Endothelial cell of umbilical vein (primary cell): Measurements from ENCODE around the gene LRRC28. TPM values are rescaled to one million over a fixed set of nuclear protein-coding genes. Genes with fewer than 3 reads are reported as not detected.

Experiments used
- BruUV-seq: library from RNA; stranded (reverse); fragments of 400-500 nt; replicated peaks from 2 replicates; lab custom pipeline; 2021; lab: Mats Ljungman, UMichigan
- CTCF ChIA-PET: fragments of 300-600, 350-600 bp; sonication (Branson Sonifier 250); formaldehyde crosslinking; loops from one replicate; lab custom pipeline; 2021; ENCODE audit warnings: antibody characterized with exemption, inconsistent platforms; lab: Charles Lee
- POLR2A ChIA-PET: fragments of 300-600, 350-600 bp; sonication (Branson Sonifier 250); formaldehyde crosslinking; loops from one replicate; lab custom pipeline; 2021; ENCODE audit warnings: antibody characterized with exemption, inconsistent platforms; lab: Charles Lee
- DNase-seq: peaks from one replicate; pipeline ENCODE4 v3.0.0-alpha.2; 2011; ENCODE audit warnings: low read depth, low spot score
- FAIRE-seq: peaks from 2 replicates; lab custom pipeline; 2011; peaks lifted over from hg19 to GRCh38; lab: Jason Lieb, UNC
- H2AFZ ChIP-seq: 2 replicates; pipeline ENCODE4 v1.6.0; 2012; ENCODE audit warnings: low read depth, low read length, control low read depth, inconsistent platforms
- H3K27ac ChIP-seq: 2 replicates; pipeline ENCODE4 v1.5.1; 2011; ENCODE audit warnings: low read depth, mild to moderate bottlenecking, control low read depth, low read length, moderate library complexity; ENCODE audit not compliant: insufficient read depth
- H3K27me3 ChIP-seq, 2 experiments: 2 replicates each; pipeline versions ENCODE4 v1.6.0 to v1.6.1; 2011; ENCODE audit warnings: low read length in 2 of 2, mixed read lengths in 1 of 2; ENCODE audit not compliant: control insufficient read depth in 2 of 2, insufficient read depth in 2 of 2
- H3K36me3 ChIP-seq, 2 experiments: 2 replicates in 1 of 2; 3 replicates in 1 of 2; pipeline ENCODE4 v1.5.1; 2011; ENCODE audit warnings: low read length in 2 of 2, mild to moderate bottlenecking in 1 of 2, moderate library complexity in 1 of 2; ENCODE audit not compliant: control insufficient read depth in 2 of 2, insufficient read depth in 2 of 2; ENCODE audit errors: extremely low read depth in 1 of 2
- H3K4me1 ChIP-seq: 3 replicates; pipeline ENCODE4 v1.5.1; 2011; ENCODE audit warnings: mild to moderate bottlenecking, low read length; ENCODE audit not compliant: control insufficient read depth, insufficient read depth; ENCODE audit errors: extremely low read depth
- H3K4me2 ChIP-seq: 2 replicates; pipeline ENCODE4 v1.6.1; 2011; ENCODE audit warnings: low read length, control low read depth, mixed read lengths; ENCODE audit not compliant: insufficient read depth
- H3K4me3 ChIP-seq, 3 experiments: fragments of 200-600 bp in 1 of 3; sonication (generic), shearing (Covaris generic) in 1 of 3; replicated peaks in 1 of 3; 2 replicates each; pipeline ENCODE4 v1.5.1; 2011 to 2016; ENCODE audit warnings: control low read depth in 3 of 3, low read length in 3 of 3, mild to moderate bottlenecking in 2 of 3, inconsistent platforms in 1 of 3, low read depth in 1 of 3, moderate library complexity in 1 of 3; ENCODE audit not compliant: insufficient read depth in 1 of 3
- H3K79me2 ChIP-seq: 2 replicates; pipeline ENCODE4 v1.6.0; 2012; ENCODE audit warnings: low read length, inconsistent platforms; ENCODE audit not compliant: control insufficient read depth, insufficient read depth
- H3K9ac ChIP-seq: replicated peaks from 2 replicates; pipeline ENCODE3; 2011; ENCODE audit warnings: low read length, control low read depth; ENCODE audit not compliant: insufficient read depth; ENCODE audit errors: extremely low read depth
- H3K9me1 ChIP-seq: replicated peaks from 3 replicates; pipeline ENCODE4 v1.6.0; 2011; ENCODE audit warnings: mild to moderate bottlenecking, low read length; ENCODE audit not compliant: control insufficient read depth, insufficient read depth; ENCODE audit errors: extremely low read depth
- H3K9me3 ChIP-seq: replicated peaks from 2 replicates; pipeline ENCODE4 v1.5.1; 2012; ENCODE audit warnings: low read length, inconsistent platforms; ENCODE audit not compliant: control insufficient read depth, insufficient read depth
- H4K20me1 ChIP-seq: replicated peaks from 2 replicates; pipeline ENCODE3; 2011; ENCODE audit warnings: mild to moderate bottlenecking, low read length; ENCODE audit not compliant: control insufficient read depth, insufficient read depth; ENCODE audit errors: extremely low read depth
- EZH2 ChIP-seq: IDR thresholded peaks from 2 replicates; pipeline ENCODE4 v1.6.1; 2012; ENCODE audit warnings: borderline replicate concordance, low read depth, mild to moderate bottlenecking, moderate library complexity, low read length, inconsistent platforms; ENCODE audit not compliant: severe bottlenecking
- FOS ChIP-seq: IDR thresholded peaks from 2 replicates; pipeline ENCODE4 v1.6.1; 2011; ENCODE audit warnings: mild to moderate bottlenecking, low read length, moderate library complexity, borderline replicate concordance; ENCODE audit not compliant: insufficient read depth
- GATA2 ChIP-seq: IDR thresholded peaks from 2 replicates; pipeline ENCODE4 v1.7.0; 2011; ENCODE audit warnings: low read depth, mild to moderate bottlenecking, moderate library complexity, mixed read lengths, low read length; ENCODE audit not compliant: insufficient read length, insufficient read depth
- MYC ChIP-seq: IDR thresholded peaks from one replicate; pipeline ENCODE4 v1.6.1; 2011; ENCODE audit warnings: mild to moderate bottlenecking, low read depth, low read length
- POLR2A ChIP-seq: IDR thresholded peaks from 2 replicates; pipeline ENCODE4 v1.6.1; 2012; ENCODE audit warnings: low read depth, mild to moderate bottlenecking, control low read depth, low read length
- POLR2AphosphoS5 ChIP-seq: IDR thresholded peaks from 2 replicates; pipeline ENCODE4 v1.6.1; 2012; ENCODE audit warnings: low read depth, mild to moderate bottlenecking, control low read depth, low read length, moderate library complexity; ENCODE audit not compliant: insufficient read depth
- dilution Hi-C: fragments of 300-500 bp; cut with MboI; formaldehyde crosslinking; loops from one replicate; pipeline ENCODE4 v1.15.0; 2019; ENCODE audit warnings: low sequenced_read_pairs; ENCODE audit not compliant: extremely low pct_ligation_motif_present
- intact Hi-C: fragments of 100-400 bp; cut with micrococcal nuclease; formaldehyde crosslinking; loops from one replicate; pipeline ENCODE4 v1.10.0; 2022
- polyA plus RNA-seq, 4 experiments: library from polyadenylated mRNA; depleted of rRNA in 3 of 4; stranded (reverse) in 3 of 4; unstranded in 1 of 4; fragments of >200 nt; gene quantifications; 2 replicates each; pipeline versions ENCODE4 v1.2.1 to v1.2.3, GENCODE V29; 2011 to 2012; ENCODE audit warnings: missing spikeins in 1 of 4
- total RNA-seq: library from RNA; stranded (reverse); gene quantifications from 2 replicates; pipeline ENCODE4 v1.2.3, GENCODE V29; 2021
- TF ChIP-seq, protein P1 (sequence below): IDR thresholded peaks from 2 replicates; pipeline ENCODE4 v1.6.1; 2011; ENCODE audit not compliant: insufficient read depth, insufficient read length
- TF ChIP-seq, protein P2 (sequence below), 2 donors: IDR thresholded peaks; 1 replicate in 1 of 2; 2 replicates in 1 of 2; pipeline ENCODE4 v1.5.1; 2011; ENCODE audit warnings: low read length in 2 of 2, mild to moderate bottlenecking in 2 of 2, moderate library complexity in 2 of 2, control low read depth in 1 of 2, inconsistent platforms in 1 of 2, low read depth in 1 of 2; ENCODE audit not compliant: insufficient read depth in 1 of 2; ENCODE audit errors: extremely low read depth in 1 of 2

Gene LRRC28
- total and polyA plus RNA-seq, 2 donors (not counting 3 experiments of a cell fraction or from before 2014, with no cell fraction given), result 19.6 to 26.7 TPM

GRCh38 chr15:99228120-99228770 lies 23.0 kb upstream of the LRRC28 start:
- H3K9ac ChIP-seq, result no peak overlapping the region
- no peaks in the 10 kb centered on the region for H4K20me1 ChIP-seq
- H3K9me3 ChIP-seq, result no peaks in the 10 kb centered on the region
- POLR2A ChIA-PET, result interaction anchor here (0.6 kb wide), 1 partner anchor 711 kb away, joined by 5 read pairs; no protein-coding TSS in a partner anchor
- no peak overlapping the region for H3K4me2 ChIP-seq
- BruUV-seq, result no TSS peak
- TF ChIP-seq EZH2 (no peak), POLR2AphosphoS5 (no peak), MYC (no peak), POLR2A (no peak), FOS (no peak), GATA2 (no peak)
- TF ChIP-seq, protein P1, sequence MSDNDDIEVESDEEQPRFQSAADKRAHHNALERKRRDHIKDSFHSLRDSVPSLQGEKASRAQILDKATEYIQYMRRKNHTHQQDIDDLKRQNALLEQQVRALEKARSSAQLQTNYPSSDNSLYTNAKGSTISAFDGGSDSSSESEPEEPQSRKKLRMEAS, result no peak
- no peaks in the 10 kb centered on the region for H3K79me2 ChIP-seq
- dilution Hi-C loops, result no loop called here
- FAIRE-seq, result no peak
- intact Hi-C loops, result no loop called here
- H3K36me3 ChIP-seq, result peaks cover 0 to 8% of the 10 kb centered on the region in 2 experiments
- DNase-seq, result no peak
- CTCF ChIA-PET, result no interaction called here
- no peak overlapping the region for H3K4me3 ChIP-seq
- H3K27me3 ChIP-seq, result no peaks in the 10 kb centered on the region
- H3K4me1 ChIP-seq, result no peaks in the 10 kb centered on the region
- no peak overlapping the region for H2AFZ ChIP-seq
- no peak overlapping the region for H3K27ac ChIP-seq
- H3K9me1 ChIP-seq, result no peaks in the 10 kb centered on the region

DNA sequence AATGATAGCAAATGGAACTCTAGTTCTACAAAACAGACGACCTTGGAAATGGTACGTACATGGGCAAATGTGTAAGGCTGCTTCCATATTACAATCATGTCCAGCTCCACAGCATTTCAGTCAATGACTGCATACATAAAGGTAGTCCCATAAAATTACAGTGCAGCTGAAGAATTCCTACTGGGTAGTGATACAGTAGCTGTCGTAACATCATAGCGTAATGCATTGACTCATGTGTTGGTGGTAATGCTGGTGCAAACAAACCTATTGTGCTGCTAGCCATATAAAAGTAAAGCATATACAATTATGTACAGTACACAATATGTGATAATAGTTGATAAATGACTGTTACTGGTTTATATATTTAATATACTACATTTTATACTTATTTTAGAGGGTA lies 20.4 kb upstream of the LRRC28 start:
- CTCF ChIA-PET, result interaction anchor here (0.6 kb wide), 1 partner anchor 615 kb away, joined by 4 read pairs; no protein-coding TSS in a partner anchor
- no peak for FAIRE-seq

More for the DNA sequence above, 20.4 kb upstream of the LRRC28 start:
- no peak for DNase-seq
- dilution Hi-C loops, result no loop called here
- Histone ChIP-seq H3K4me3 (no peak overlapping the region), H3K4me1 (no peaks in the 10 kb centered on the region), H3K9me1 (no peaks in the 10 kb centered on the region), H3K4me2 (no peak overlapping the region), H2AFZ (no peak overlapping the region), H3K27ac (no peak overlapping the region), H3K9me3 (no peaks in the 10 kb centered on the region), H3K79me2 (no peaks in the 10 kb centered on the region), H4K20me1 (no peaks in the 10 kb centered on the region), H3K9ac (no peak overlapping the region), H3K36me3 (peaks cover 0 to 2% of the 10 kb centered on the region in 2 experiments), H3K27me3 (no peaks in the 10 kb centered on the region)
- no TSS peak for BruUV-seq
- TF ChIP-seq POLR2A, result no peak
- TF ChIP-seq, protein P1, result no peak
- TF ChIP-seq, protein P2, sequence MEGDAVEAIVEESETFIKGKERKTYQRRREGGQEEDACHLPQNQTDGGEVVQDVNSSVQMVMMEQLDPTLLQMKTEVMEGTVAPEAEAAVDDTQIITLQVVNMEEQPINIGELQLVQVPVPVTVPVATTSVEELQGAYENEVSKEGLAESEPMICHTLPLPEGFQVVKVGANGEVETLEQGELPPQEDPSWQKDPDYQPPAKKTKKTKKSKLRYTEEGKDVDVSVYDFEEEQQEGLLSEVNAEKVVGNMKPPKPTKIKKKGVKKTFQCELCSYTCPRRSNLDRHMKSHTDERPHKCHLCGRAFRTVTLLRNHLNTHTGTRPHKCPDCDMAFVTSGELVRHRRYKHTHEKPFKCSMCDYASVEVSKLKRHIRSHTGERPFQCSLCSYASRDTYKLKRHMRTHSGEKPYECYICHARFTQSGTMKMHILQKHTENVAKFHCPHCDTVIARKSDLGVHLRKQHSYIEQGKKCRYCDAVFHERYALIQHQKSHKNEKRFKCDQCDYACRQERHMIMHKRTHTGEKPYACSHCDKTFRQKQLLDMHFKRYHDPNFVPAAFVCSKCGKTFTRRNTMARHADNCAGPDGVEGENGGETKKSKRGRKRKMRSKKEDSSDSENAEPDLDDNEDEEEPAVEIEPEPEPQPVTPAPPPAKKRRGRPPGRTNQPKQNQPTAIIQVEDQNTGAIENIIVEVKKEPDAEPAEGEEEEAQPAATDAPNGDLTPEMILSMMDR (IDR thresholded peaks at IDR 0.05; ENCODE audit: extremely low read depth in 1 of 2, insufficient read depth in 1 of 2, low read depth in 1 of 2, low read length in 2 of 2), result no peak
- intact Hi-C loops, result no loop called here
- POLR2A ChIA-PET, result no interaction called here
